HG03469 (cell line): ENCODE results near the gene CCL3.

Source experiments
- ATAC-seq: cut with Tn5 transposase; IDR thresholded peaks from one replicate; pipeline ENCODE4 v1.9.1; 2021; ENCODE audit warnings: mild to moderate bottlenecking, moderate library complexity, moderate number of reproducible peaks; ENCODE audit not compliant: unreplicated experiment

CCL3 gene

DNA sequence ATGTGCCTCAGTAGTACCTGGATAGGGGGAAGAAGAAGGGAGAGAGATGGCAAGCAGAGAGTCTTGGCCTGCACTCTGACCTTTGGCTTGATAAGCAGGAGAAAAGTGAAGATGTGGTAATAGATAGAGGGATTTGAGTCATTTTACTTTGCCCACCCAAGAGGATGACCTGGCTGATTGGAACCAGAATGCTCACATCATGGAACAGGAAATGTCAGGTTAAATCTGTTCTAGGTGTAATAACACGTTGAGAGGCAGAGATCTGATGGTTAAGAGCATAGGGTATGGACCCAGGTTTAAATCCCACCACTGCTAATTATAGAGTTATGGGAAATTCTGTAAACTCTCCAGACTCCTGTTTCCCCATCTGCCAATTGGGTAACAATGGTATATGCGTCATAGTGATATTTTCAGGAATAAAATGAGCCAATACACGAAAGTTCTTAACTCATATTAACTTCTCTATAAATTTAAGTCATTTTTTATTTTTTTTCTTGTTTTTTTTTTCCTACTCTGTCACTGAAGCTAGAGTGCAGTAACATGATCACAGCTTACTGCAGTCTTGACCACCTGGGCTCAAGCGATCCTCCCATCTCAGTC is 33.9 kb downstream of the CCL3 start:
- ATAC-seq: no peak

DNA sequence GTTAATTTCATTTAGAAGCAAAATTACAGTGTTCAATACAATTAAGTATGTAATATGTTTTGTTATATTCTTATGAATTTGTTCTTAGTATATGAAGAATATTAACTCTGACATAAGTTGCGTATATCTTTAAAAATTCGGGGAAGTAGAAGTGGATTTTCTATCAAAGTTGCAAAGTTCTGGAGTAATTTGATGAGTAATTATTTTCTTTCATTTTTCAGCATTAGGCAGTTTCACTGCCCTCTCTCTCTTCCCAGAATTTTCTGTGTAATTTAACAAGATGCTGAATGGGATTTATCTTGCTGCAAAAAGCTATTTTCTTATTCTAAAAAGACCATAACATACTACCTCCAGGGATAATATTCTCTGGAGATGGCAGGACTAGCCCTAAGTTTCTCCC is 34.8 kb downstream of the CCL3 start:
- no peak for ATAC-seq

DNA sequence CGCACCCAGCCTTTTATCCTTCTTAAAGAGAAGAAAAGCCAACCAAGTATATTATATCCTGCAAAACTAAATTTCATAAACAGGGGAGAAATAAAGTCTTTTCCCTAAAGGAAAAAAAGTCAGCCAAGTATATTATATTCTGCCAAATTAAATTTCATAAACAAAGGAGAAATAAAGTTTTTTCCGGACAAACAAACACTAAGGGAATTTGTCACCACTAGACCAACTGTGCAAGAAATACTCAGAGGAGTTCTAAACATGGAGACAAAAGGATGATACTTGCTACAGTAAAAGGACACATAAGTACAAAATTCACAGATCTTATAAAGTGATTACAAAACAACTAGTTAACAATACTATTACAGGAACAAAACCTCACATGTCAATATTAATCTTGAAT is 40.3 kb downstream of the CCL3 start:
- no peak for ATAC-seq

DNA sequence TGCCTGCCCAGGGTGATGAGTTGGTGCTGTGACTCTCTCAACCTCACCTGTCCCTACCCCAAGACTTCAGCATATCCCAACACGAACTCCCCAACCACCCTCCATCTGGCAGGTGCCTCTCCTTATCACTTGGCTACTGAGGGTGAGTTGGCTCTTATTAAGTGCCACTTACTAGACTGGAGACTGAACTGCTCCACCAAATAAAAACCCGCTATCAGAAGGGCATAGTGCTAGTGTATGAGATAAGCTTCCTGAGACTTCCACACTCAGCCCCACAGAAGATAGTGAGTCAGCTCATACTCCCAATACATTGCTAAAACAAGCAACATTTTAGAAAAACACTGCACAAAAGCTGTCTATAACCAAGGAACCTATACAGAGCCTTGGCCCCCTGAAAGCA is 41.9 kb downstream of the CCL3 start:
- no peak for ATAC-seq
